ENCODE results near the gene ATP11B. TPM values are rescaled to one million over a fixed set of nuclear protein-coding genes. Genes with fewer than 3 reads are reported as not detected.

The ATP11B gene
- total RNA-seq, 2 donors from 2014 or later: 30.1 to 125 TPM

GRCh38 chr3:182949688-182950087 lies 156.4 kb downstream of the ATP11B start:
- H3K27ac ChIP-seq: no peak overlapping the region
- intact Hi-C loops (cut with DNase I): no loop called here
- H3K4me3 ChIP-seq: no peak overlapping the region
- H3K27me3 ChIP-seq: no peaks in the 10 kb centered on the region
- H3K4me1 ChIP-seq: no peaks in the 10 kb centered on the region
- H3K36me3 ChIP-seq (replicated peaks in 1 of 2; ENCODE audit: insufficient read depth in 1 of 2, low read depth in 2 of 2): peaks cover 0 to 7% of the 10 kb centered on the region in 2 donors
- ATAC-seq (no peak), DNase-seq (no peak)
- H3K9me3 ChIP-seq: no peaks in the 10 kb centered on the region
- 100% methylated on average over 1 of the region's 1 CpG for WGBS, 2 donors
- TF ChIP-seq POLR2A (IDR thresholded peaks at IDR 0.05): no peak

DNA sequence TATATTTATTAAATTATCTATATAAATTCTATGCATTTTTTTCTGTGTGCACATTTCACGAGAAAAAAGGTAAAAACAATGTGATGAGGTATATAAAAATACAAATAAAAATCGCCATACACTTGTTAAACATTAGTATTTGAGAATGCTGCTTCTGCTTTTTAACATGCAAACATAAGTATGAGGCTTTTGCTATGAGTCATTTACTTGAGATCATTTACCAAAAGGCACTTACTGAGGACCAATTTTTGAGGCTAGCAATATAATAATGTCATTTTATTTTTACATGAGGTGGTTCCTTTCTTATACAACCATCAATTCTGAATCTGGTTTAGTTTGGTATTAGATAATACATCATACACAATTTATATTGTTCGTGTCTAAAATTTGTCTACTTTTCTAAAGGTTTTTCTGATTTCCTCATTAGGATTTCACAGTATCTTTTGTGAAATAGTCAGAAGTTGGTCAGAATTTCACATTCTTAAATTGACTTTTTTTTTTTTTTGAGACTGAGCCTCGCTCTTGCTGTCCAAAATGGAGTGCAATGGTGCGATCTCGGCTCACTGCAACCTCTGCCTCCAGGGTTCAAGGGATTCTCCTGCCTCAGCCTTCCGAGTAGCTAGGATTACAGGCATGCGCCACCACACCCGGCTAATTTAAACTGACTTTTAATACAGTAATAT lies 161.4 kb downstream of the ATP11B start:
- H3K4me3 ChIP-seq: no peak overlapping the region
- WGBS, 2 donors: 83 to 85% methylated on average over 9 of the region's 9 CpGs
- DNase-seq: no peak
- intact Hi-C loops (cut with DNase I): no loop called here
- no peak for ATAC-seq
- H3K9me3 ChIP-seq: no peaks in the 10 kb centered on the region
- peaks cover 0 to 1% of the 10 kb centered on the region in 2 donors for H3K36me3 ChIP-seq (replicated peaks in 1 of 2; ENCODE audit: insufficient read depth in 1 of 2, low read depth in 2 of 2)
- H3K4me1 ChIP-seq: no peaks in the 10 kb centered on the region
- no peak overlapping the region for H3K27ac ChIP-seq
- H3K27me3 ChIP-seq: no peaks in the 10 kb centered on the region
- TF ChIP-seq, protein P1, sequence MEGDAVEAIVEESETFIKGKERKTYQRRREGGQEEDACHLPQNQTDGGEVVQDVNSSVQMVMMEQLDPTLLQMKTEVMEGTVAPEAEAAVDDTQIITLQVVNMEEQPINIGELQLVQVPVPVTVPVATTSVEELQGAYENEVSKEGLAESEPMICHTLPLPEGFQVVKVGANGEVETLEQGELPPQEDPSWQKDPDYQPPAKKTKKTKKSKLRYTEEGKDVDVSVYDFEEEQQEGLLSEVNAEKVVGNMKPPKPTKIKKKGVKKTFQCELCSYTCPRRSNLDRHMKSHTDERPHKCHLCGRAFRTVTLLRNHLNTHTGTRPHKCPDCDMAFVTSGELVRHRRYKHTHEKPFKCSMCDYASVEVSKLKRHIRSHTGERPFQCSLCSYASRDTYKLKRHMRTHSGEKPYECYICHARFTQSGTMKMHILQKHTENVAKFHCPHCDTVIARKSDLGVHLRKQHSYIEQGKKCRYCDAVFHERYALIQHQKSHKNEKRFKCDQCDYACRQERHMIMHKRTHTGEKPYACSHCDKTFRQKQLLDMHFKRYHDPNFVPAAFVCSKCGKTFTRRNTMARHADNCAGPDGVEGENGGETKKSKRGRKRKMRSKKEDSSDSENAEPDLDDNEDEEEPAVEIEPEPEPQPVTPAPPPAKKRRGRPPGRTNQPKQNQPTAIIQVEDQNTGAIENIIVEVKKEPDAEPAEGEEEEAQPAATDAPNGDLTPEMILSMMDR (IDR thresholded peaks at IDR 0.05): no peak
- no peak for TF ChIP-seq POLR2A (IDR thresholded peaks at IDR 0.05)

- WGBS, 2 donors: 84 to 88% methylated on average over 5 of the region's 5 CpGs
- TF ChIP-seq, protein P1 (IDR thresholded peaks at IDR 0.05): no peak
- no peak for TF ChIP-seq POLR2A (IDR thresholded peaks at IDR 0.05)
- no peak overlapping the region for H3K4me3 ChIP-seq
- H3K4me1 ChIP-seq: peaks cover 9% of the 10 kb centered on the region
- ATAC-seq (no peak), DNase-seq (no peak)
- intact Hi-C loops (cut with DNase I): no loop called here
- H3K27me3 ChIP-seq: no peaks in the 10 kb centered on the region
- H3K27ac ChIP-seq: no peak overlapping the region
- peaks cover 0 to 1% of the 10 kb centered on the region in 2 donors for H3K36me3 ChIP-seq (replicated peaks in 1 of 2; ENCODE audit: insufficient read depth in 1 of 2, low read depth in 2 of 2)
- H3K9me3 ChIP-seq: no peaks in the 10 kb centered on the region
These were observed 163.9 kb downstream of the ATP11B start for GRCh38 chr3:182957226-182957625.

GRCh38 chr3:182957676-182958266 lies 164.5 kb downstream of the ATP11B start:
- ATAC-seq: no peak
- H3K27me3 ChIP-seq: no peaks in the 10 kb centered on the region
- no peak overlapping the region for H3K27ac ChIP-seq
- no peak for DNase-seq
- H3K4me1 ChIP-seq: peaks cover 14% of the 10 kb centered on the region
- H3K4me3 ChIP-seq: no peak overlapping the region
- H3K36me3 ChIP-seq (replicated peaks in 1 of 2; ENCODE audit: insufficient read depth in 1 of 2, low read depth in 2 of 2): peaks cover 0 to 1% of the 10 kb centered on the region in 2 donors
- TF ChIP-seq, protein P1 (IDR thresholded peaks at IDR 0.05): no peak
- no peak for TF ChIP-seq POLR2A (IDR thresholded peaks at IDR 0.05)
- 94 to 96% methylated on average over 4 of the region's 4 CpGs for WGBS, 2 donors
- intact Hi-C loops (cut with DNase I): no loop called here
- no peaks in the 10 kb centered on the region for H3K9me3 ChIP-seq

- intact Hi-C loops (cut with DNase I): no loop called here
- 54 to 62% methylated on average over 4 of the region's 4 CpGs for WGBS, 2 donors
- no peak for ATAC-seq
- no peak overlapping the region for H3K4me3 ChIP-seq
- H3K36me3 ChIP-seq (replicated peaks in 1 of 2; ENCODE audit: insufficient read depth in 1 of 2, low read depth in 2 of 2): peaks cover 0 to 1% of the 10 kb centered on the region in 2 donors
- DNase-seq: no peak
- no peak overlapping the region for H3K27ac ChIP-seq
- no peaks in the 10 kb centered on the region for H3K27me3 ChIP-seq
- TF ChIP-seq, protein P1 (IDR thresholded peaks at IDR 0.05): no peak
- TF ChIP-seq POLR2A (IDR thresholded peaks at IDR 0.05): no peak
- peaks cover 16% of the 10 kb centered on the region for H3K4me1 ChIP-seq
- H3K9me3 ChIP-seq: no peaks in the 10 kb centered on the region
These were observed 166.4 kb downstream of the ATP11B start for GRCh38 chr3:182959474-182960350.

Measured in body of pancreas (tissue), 4 donors.